ENCODE results near the gene ERC2.
"Not testable (repeated sequence)": the region's sequence is repeated elsewhere in the genome, so short reads cannot be mapped to it uniquely, and the experiment has no call there.

The ERC2 gene

GRCh38 chr3:55858302-55858701 is 610.0 kb downstream of the ERC2 start:
- in situ Hi-C loops (cut with MboI; ENCODE audit: low sequenced_read_pairs), result no loop called here

- in situ Hi-C loops (cut with MboI; ENCODE audit: low sequenced_read_pairs), result no loop called here
These were observed 610.6 kb downstream of the ERC2 start for GRCh38 chr3:55857633-55858032.

GRCh38 chr3:55855311-55855710 is 613.0 kb downstream of the ERC2 start:
- in situ Hi-C loops (cut with MboI; ENCODE audit: low sequenced_read_pairs), result no loop called here

GRCh38 chr3:55854494-55854893 is 613.8 kb downstream of the ERC2 start:
- in situ Hi-C loops (cut with MboI; ENCODE audit: low sequenced_read_pairs), result no loop called here

GRCh38 chr3:55852326-55852725 is 615.9 kb downstream of the ERC2 start:
- in situ Hi-C loops (cut with MboI; ENCODE audit: low sequenced_read_pairs), result no loop called here

GRCh38 chr3:55842204-55842603 is 626.1 kb downstream of the ERC2 start:
- in situ Hi-C loops (cut with MboI; ENCODE audit: low sequenced_read_pairs), result no loop called here

GRCh38 chr3:55831876-55832275 is 636.4 kb downstream of the ERC2 start:
- in situ Hi-C loops (cut with MboI; ENCODE audit: low sequenced_read_pairs), result not testable (repeated sequence)

GRCh38 chr3:55828712-55829111 is 639.6 kb downstream of the ERC2 start:
- in situ Hi-C loops (cut with MboI; ENCODE audit: low sequenced_read_pairs), result no loop called here

GRCh38 chr3:55827786-55828185 is 640.5 kb downstream of the ERC2 start:
- in situ Hi-C loops (cut with MboI; ENCODE audit: low sequenced_read_pairs), result no loop called here

GRCh38 chr3:55826731-55827496 is 641.4 kb downstream of the ERC2 start:
- in situ Hi-C loops (cut with MboI; ENCODE audit: low sequenced_read_pairs), result no loop called here

GRCh38 chr3:55826097-55826496 is 642.2 kb downstream of the ERC2 start:
- in situ Hi-C loops (cut with MboI; ENCODE audit: low sequenced_read_pairs), result no loop called here

- in situ Hi-C loops (cut with MboI; ENCODE audit: low sequenced_read_pairs), result no loop called here
These were observed 643.9 kb downstream of the ERC2 start for GRCh38 chr3:55824406-55824805.

- in situ Hi-C loops (cut with MboI; ENCODE audit: low sequenced_read_pairs), result no loop called here
These were observed 644.4 kb downstream of the ERC2 start for GRCh38 chr3:55823829-55824228.

- in situ Hi-C loops (cut with MboI; ENCODE audit: low sequenced_read_pairs), result no loop called here
These were observed 645.3 kb downstream of the ERC2 start for GRCh38 chr3:55823001-55823400.

GRCh38 chr3:55819005-55819404 is 649.3 kb downstream of the ERC2 start:
- in situ Hi-C loops (cut with MboI; ENCODE audit: low sequenced_read_pairs), result no loop called here

- in situ Hi-C loops (cut with MboI; ENCODE audit: low sequenced_read_pairs), result no loop called here
These were observed 649.8 kb downstream of the ERC2 start for GRCh38 chr3:55818485-55818884.

- in situ Hi-C loops (cut with MboI; ENCODE audit: low sequenced_read_pairs), result no loop called here
These were observed 651.3 kb downstream of the ERC2 start for GRCh38 chr3:55816794-55817576.

- in situ Hi-C loops (cut with MboI; ENCODE audit: low sequenced_read_pairs), result no loop called here
These were observed 653.0 kb downstream of the ERC2 start for GRCh38 chr3:55815262-55815661.

GRCh38 chr3:55813268-55814097 is 654.8 kb downstream of the ERC2 start:
- in situ Hi-C loops (cut with MboI; ENCODE audit: low sequenced_read_pairs), result no loop called here

GRCh38 chr3:55812394-55813013 is 655.8 kb downstream of the ERC2 start:
- in situ Hi-C loops (cut with MboI; ENCODE audit: low sequenced_read_pairs), result no loop called here

- in situ Hi-C loops (cut with MboI; ENCODE audit: low sequenced_read_pairs), result no loop called here
These were observed 661.1 kb downstream of the ERC2 start for GRCh38 chr3:55807210-55807609.
